Middle frontal gyrus (tissue), 1 donor: ENCODE data around the gene EIF4E2.

ENCODE experiments used
- DNase-seq: peaks from one replicate; pipeline ENCODE4 v3.0.0-alpha.2; 2015; ENCODE audit warnings: low spot score; ENCODE audit errors: extremely low spot score

EIF4E2 gene

DNA sequence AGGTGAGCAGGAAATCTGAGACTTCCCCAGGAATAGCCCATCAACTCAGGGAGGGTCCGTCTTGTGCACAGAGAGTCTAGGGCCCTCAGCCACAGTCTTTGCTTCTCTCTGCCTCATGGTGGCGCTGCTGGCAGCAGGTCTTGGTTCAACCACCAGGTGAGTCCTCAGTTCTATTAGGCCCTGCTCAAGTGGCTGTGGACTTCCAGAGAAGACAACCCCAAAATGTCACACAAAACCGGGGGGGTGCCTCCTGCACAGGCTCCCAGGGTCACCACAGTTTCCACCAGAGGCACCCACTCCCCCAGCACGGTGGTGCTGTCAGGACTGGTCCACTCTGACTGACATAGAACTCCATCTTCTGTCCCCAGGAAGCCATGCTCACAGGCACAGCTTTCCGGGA is 13.4 kb upstream of the EIF4E2 start:
- no peak for DNase-seq

DNA sequence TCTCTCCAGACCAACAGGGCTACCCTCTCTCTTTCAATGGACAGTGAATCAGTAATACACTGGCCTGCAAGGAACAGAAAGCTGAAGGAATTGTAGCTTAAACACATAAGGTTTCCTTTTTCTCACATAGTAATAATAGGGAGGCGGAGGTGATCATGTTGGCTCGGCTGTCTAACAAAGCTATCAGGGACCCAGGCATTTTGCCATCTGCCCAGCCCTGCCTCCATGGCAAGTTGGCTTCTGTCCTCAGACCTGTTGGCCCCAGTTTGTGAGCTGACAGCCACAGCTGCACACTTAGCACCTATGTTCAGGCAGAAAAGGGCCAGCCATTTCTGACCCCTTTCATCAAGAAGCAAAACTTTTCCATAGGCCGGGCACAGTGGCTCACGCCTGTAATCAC is 13.0 kb upstream of the EIF4E2 start:
- DNase-seq = no peak

DNA sequence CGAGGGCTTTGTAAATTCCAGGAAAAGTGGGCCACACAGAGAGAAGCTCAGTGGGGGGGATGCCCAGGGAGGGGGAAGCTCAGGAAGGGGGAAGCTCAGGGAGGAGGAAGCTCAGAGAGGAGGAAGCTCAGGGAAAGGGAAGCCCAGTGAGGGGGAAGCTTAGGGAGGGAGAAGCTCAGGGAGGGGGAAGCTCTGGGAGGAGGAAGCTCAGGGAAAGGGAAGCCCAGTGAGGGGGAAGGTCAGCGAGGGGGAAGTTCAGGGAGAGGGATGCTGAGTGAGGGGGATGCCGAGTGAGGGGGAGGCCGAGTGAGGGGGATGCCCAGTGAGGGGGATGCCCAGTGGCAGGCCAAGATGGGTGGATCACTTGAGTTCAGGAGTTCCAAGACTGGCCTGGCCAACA is 11.8 kb upstream of the EIF4E2 start:
- DNase-seq = no peak

DNA sequence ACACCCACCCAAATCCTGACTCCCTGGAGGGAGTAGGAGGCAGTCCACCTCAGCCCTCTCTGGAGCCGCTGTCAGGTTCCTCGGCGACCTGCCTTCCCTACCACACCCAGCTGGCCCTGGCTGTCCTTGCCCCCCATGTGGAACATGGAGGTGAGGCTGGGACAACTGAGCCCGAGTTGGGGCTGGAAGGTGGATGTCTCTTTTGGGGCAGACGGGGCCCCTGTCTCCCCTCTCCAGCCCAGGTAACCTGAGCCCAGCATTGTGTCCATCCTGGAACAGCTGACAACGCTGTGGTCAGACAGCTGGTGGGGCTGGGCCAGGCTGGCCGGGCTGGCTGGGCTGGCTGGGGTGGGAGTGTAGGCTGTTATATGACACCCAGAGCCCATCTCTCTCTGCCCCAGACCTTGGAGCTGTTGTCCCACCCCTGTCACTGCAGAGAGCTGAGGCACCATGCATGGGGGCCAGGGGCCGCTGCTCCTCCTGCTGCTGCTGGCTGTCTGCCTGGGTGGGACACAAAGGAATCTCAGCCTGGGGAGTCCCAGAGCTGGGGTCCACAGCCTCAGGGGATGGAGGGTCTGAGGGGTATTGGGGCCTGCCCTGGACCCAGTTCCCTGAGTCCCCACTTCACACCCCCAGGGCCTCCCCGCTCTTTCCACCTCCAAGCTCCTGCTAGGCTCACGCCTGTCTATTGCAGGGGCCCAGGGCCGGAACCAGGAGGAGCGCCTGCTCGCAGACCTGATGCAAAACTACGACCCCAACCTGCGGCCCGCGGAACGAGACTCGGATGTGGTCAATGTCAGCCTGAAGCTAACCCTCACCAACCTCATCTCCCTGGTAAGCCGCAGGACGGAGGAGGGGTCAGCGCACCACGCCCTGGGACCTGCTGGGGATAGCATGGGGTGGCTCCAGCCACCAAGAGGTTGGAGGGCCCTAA is 10.9 kb upstream of the EIF4E2 start, which contains the start of gene CHRNG:
TSS of gene CHRNG (plus strand) at position 395 of the 934 bp plus-strand sequence. CDS start at position 451, 56 bp downstream.
- DNase-seq = no peak

DNA sequence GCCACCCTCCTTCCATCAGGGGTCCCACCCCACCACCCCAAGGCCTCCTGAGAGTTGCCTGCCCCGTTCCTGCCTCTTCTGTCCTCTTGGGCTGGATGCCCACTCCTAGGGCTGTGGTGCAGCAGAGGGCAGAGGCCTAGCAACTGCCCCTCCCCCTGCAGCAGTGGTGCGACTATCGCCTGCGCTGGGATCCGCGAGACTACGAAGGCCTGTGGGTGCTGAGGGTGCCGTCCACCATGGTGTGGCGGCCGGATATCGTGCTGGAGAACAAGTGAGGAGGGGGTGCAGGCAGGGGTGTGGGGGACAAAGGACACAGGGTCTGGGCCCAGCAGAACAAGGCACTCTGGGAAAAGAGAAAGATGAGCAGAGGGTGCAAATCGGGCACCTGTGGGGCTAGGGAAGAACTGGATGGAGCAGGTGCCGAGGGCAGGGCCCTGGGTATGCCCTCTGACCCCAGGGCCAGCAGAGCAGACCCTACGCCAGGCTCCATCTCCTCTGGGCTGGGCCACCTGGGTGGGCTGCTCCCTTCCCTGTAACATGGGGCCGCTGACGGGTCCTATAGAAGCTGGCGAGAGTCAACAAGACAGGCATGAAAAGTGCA is 9.9 kb upstream of the EIF4E2 start:
- no peak for DNase-seq

DNA sequence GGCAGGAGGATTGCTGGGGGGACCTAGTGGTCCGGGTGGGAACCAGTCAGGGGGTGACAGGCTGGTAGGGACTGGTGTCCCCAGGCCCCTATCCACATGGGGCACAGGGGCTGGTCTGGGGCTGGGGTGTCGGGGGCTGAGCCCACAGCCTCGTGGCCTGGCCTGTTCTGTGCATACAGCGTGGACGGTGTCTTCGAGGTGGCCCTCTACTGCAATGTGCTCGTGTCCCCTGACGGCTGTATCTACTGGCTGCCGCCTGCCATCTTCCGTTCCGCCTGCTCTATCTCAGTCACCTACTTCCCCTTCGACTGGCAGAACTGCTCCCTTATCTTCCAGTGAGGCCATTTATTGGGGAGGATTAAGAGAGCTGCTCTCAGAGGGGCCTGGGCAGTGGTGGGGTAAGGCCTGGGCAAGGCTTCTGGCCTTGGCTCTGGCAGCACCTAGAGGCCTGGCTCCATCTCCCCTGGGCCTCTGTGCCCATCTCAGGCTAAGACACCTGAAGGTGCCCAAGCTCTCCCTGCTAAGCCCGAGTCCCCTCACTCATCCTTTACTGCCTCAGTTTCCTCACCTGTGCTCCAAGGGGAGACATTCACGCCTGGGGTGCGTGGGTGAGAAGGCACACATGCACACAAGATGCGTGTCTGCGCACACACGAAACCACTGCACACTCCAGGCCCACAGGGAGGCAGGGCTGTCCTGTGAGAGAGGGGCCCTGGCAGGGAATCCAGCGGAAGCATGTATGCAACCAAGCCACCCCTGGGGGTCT is 9.1 kb upstream of the EIF4E2 start:
- DNase-seq = no peak

- no peak for DNase-seq
Observed at GRCh38 chr2:232541961-232542714, 8.4 kb upstream of the EIF4E2 start.

DNA sequence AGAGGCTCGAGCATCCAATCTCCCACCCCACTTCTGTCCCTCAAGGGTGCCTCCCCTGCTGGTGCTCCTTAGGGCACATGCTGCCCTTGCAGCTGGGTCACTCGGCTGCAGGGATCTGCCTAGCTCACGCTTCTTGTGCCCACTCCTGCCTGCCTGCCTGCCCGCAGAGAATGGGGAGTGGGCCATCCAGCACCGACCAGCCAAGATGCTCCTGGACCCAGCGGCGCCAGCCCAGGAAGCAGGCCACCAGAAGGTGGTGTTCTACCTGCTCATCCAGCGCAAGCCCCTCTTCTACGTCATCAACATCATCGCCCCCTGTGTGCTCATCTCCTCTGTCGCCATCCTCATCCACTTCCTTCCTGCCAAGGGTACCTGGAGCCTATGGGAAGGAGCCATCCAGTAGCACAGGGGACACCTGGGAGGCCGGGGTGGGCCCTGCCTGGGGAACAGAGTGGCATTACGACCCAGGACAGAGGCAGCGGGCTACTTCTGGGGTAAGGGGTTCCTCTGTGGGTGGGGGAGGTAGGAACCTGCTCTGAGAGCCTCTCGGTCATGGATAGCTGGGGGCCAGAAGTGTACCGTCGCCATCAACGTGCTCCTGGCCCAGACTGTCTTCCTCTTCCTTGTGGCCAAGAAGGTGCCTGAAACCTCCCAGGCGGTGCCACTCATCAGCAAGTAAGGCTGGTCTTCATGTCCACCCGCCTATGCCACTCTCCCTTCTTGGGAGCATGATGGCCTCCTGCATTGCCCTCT is 7.6 kb upstream of the EIF4E2 start:
- DNase-seq = no peak

DNA sequence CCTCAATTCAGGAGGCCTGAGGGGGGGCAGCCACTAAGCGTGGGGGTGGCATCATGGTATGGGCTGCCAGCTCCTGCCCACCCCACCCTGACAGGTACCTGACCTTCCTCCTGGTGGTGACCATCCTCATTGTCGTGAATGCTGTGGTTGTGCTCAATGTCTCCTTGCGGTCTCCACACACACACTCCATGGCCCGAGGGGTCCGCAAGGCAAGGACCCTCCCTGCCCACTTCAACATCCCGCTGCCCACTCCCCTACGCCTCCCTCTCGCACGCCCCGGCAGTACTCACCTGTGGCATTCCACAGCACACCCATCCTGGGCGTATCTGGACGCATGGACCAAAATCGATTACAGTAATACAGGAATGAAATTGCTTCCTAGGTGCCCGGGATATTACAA is 7.0 kb upstream of the EIF4E2 start:
- no peak for DNase-seq

- no peak for DNase-seq
Observed at GRCh38 chr2:232543928-232544631, 6.4 kb upstream of the EIF4E2 start.

GRCh38 chr2:232544674-232545073 is 5.8 kb upstream of the EIF4E2 start:
- no peak for DNase-seq

GRCh38 chr2:232545511-232546375 is 4.7 kb upstream of the EIF4E2 start:
- no peak for DNase-seq

DNA sequence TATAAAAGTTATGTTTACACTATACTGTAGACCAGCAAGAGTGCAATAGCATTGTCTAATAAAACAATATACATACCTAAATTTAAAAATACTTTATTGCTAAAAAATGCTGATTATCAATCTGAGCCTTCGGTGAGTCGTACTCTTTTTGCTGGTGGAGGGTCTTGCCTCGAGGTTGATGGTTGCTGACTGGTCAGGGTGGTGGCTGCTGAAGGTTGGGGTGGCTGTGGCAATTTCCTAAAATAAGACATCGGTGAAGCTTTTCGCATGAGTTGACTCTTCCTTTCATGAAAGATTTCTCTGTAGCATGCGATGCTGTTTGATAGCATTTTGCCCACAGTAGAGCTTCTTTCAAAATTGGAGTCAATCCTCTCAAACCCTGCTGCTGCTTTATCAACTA is 2.5 kb upstream of the EIF4E2 start:
- DNase-seq = no peak

DNA sequence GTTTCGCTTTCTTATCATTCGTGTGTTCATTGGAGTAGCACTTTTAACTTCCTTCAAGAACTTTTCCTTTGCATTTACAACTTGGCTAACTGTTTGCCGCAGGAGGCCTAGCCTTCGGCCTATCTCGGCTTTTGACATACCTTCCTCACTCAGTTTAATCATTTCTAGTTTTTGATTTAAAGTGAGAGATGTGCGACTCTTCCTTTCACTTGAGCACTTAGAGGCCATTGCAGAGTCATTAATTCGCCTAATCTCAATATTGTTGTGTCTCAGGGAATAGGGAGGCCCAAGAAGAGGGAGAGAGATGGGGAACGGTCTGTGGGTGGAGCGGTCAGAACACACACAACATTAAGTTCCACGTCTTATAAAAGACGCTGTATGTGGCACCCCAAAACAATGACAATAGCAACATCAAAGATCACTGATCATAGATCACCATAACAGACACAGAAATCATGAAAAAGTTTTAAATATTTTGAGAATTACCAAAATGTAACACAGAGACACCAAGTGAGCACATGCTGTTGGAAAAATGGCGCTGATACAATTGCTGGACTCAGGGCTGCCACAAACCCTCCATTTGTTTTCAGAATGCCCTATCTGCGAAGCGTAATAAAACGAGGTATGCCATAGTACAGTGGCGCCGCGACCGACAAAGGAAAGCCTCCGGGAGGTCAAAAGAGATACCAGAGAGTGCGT is 685 bp upstream of the EIF4E2 start:
- DNase-seq = no peak

- DNase-seq = no peak
Observed at GRCh38 chr2:232551250-232551638, 755 bp downstream of the EIF4E2 start.

GRCh38 chr2:232551776-232552175 is 1.3 kb downstream of the EIF4E2 start:
- DNase-seq = no peak

DNA sequence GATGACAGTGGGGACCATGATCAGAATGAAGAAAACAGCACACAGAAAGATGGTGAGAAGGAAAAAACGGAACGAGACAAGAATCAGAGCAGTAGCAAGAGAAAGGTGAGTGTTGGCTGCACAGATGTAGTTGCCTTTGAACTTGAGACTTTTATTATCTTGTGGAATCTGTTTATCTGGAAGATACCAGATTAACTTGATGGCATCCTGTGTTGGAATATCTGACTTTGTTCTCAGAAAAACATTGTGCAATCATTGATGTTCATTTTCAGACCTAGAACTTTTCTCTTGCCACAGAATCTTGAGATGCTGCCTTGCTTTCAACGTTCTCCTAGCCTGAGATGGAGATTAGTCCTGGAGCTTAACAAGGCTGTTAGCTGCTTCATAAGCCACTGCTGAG is 5.9 kb downstream of the EIF4E2 start:
- DNase-seq = no peak

GRCh38 chr2:232562515-232563151 is 12.1 kb downstream of the EIF4E2 start:
- DNase-seq = no peak
